Ovary (tissue), 3 donors: ENCODE data around the gene NKAIN2.

Experiments used
- CTCF ChIP-seq, 3 donors: fragments of 450-650 bp in 2 of 3; fragments of 200-600 bp in 1 of 3; IDR thresholded peaks; one replicate each; pipeline versions ENCODE4 v1.5.1 to v1.8.0; 2016 to 2022; ENCODE audit warnings: antibody characterized with exemption in 3 of 3, mild to moderate bottlenecking in 1 of 3
- EP300 ChIP-seq: sonication (generic); formaldehyde crosslinking; IDR thresholded peaks from one replicate; pipeline ENCODE4 v1.6.1; 2017; ENCODE audit warnings: antibody characterized with exemption
- donor health status: DM: no; HTN: no; CAD: no.

DNA sequence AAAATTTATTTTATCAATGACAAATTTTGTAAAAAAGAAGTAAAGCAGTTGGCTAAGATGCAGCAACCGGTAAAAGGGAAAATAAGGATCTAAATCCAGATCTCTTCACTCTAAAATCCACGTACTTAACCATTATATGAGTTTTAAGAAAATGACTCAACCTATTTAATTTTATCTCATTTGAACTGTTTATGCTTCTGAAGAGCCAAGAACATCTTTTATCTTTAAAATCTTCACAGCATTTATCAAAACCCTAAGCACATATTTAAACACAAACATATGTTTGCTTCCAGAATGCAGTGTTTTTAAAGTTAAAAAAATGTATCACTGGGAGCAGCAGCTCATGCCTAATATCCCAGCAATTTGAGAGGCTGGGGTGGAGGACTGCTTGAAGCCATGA lies 339.2 kb downstream of the NKAIN2 start:
- TF ChIP-seq CTCF (IDR thresholded peaks at IDR 0.05) (no peak), EP300 (no peak)
